ENCODE data around the gene SAMD4A. TPM values are rescaled to one million over a fixed set of nuclear protein-coding genes. Genes with fewer than 3 reads are reported as not detected.
"Not testable (repeated sequence)": the region's sequence is repeated elsewhere in the genome, so short reads cannot be mapped to it uniquely, and the experiment has no call there.

Gene SAMD4A
- total RNA-seq, 2 experiments from 2014 or later, result 2.4 to 2.6 TPM

GRCh38 chr14:54603362-54603761 lies 36.4 kb downstream of the SAMD4A start:
- intact Hi-C loops (cut with micrococcal nuclease), result no loop called here
- H3K9me3 Mint-ChIP-seq, result no peaks in the 10 kb centered on the region
- POLR2A ChIA-PET, result no interaction called here
- H3K4me3 Mint-ChIP-seq, result no peak overlapping the region
- DNase-seq, result no peak
- no peak overlapping the region for H3K27ac Mint-ChIP-seq
- no peaks in the 10 kb centered on the region for H3K27me3 Mint-ChIP-seq
- H3K4me1 Mint-ChIP-seq (ENCODE audit: low read depth), result no peaks in the 10 kb centered on the region
- CTCF ChIA-PET, result no interaction called here
- H3K36me3 Mint-ChIP-seq, result no peaks in the 10 kb centered on the region

GRCh38 chr14:54606178-54606577 lies 39.2 kb downstream of the SAMD4A start:
- intact Hi-C loops (cut with micrococcal nuclease), result no loop called here
- Mint-ChIP-seq H3K4me3 (no peak overlapping the region), H3K27me3 (no peaks in the 10 kb centered on the region), H3K36me3 (no peaks in the 10 kb centered on the region), H3K27ac (no peak overlapping the region), H3K9me3 (no peaks in the 10 kb centered on the region), H3K4me1 (ENCODE audit: low read depth) (no peaks in the 10 kb centered on the region)
- CTCF ChIA-PET, result no interaction called here
- DNase-seq, result no peak
- POLR2A ChIA-PET, result no interaction called here

GRCh38 chr14:54606631-54607133 lies 39.8 kb downstream of the SAMD4A start:
- ChIA-PET CTCF (no interaction called here), POLR2A (no interaction called here)
- intact Hi-C loops (cut with micrococcal nuclease), result no loop called here
- Mint-ChIP-seq H3K9me3 (no peaks in the 10 kb centered on the region), H3K4me1 (ENCODE audit: low read depth) (no peaks in the 10 kb centered on the region), H3K36me3 (no peaks in the 10 kb centered on the region), H3K4me3 (no peak overlapping the region), H3K27ac (no peak overlapping the region), H3K27me3 (no peaks in the 10 kb centered on the region)
- DNase-seq, result no peak

- no peak for DNase-seq
- H3K36me3 Mint-ChIP-seq, result no peaks in the 10 kb centered on the region
- no peaks in the 10 kb centered on the region for H3K4me1 Mint-ChIP-seq (ENCODE audit: low read depth)
- POLR2A ChIA-PET, result no interaction called here
- CTCF ChIA-PET, result no interaction called here
- H3K27ac Mint-ChIP-seq, result no peak overlapping the region
- H3K4me3 Mint-ChIP-seq, result no peak overlapping the region
- intact Hi-C loops (cut with micrococcal nuclease), result no loop called here
- no peaks in the 10 kb centered on the region for H3K9me3 Mint-ChIP-seq
- no peaks in the 10 kb centered on the region for H3K27me3 Mint-ChIP-seq
These were observed 42.6 kb downstream of the SAMD4A start for GRCh38 chr14:54609576-54609975.

- Mint-ChIP-seq H3K4me1 (ENCODE audit: low read depth) (no peaks in the 10 kb centered on the region), H3K27ac (no peak overlapping the region), H3K36me3 (no peaks in the 10 kb centered on the region), H3K27me3 (no peaks in the 10 kb centered on the region), H3K4me3 (no peak overlapping the region), H3K9me3 (no peaks in the 10 kb centered on the region)
- POLR2A ChIA-PET, result no interaction called here
- intact Hi-C loops (cut with micrococcal nuclease), result no loop called here
- CTCF ChIA-PET, result no interaction called here
- DNase-seq, result no peak
These were observed 43.4 kb downstream of the SAMD4A start for GRCh38 chr14:54610051-54610977.

- CTCF ChIA-PET, result no interaction called here
- no peak for DNase-seq
- Mint-ChIP-seq H3K4me3 (no peak overlapping the region), H3K27ac (no peak overlapping the region), H3K4me1 (ENCODE audit: low read depth) (peaks cover 14% of the 10 kb centered on the region), H3K27me3 (no peaks in the 10 kb centered on the region), H3K36me3 (no peaks in the 10 kb centered on the region), H3K9me3 (no peaks in the 10 kb centered on the region)
- POLR2A ChIA-PET, result no interaction called here
- intact Hi-C loops (cut with micrococcal nuclease), result no loop called here
These were observed 47.4 kb downstream of the SAMD4A start for GRCh38 chr14:54614296-54614695.

GRCh38 chr14:54617467-54617866 lies 50.5 kb downstream of the SAMD4A start:
- intact Hi-C loops (cut with micrococcal nuclease), result no loop called here
- Mint-ChIP-seq H3K4me3 (no peak overlapping the region), H3K9me3 (no peaks in the 10 kb centered on the region), H3K4me1 (ENCODE audit: low read depth) (peaks cover 21% of the 10 kb centered on the region), H3K27me3 (no peaks in the 10 kb centered on the region), H3K27ac (no peak overlapping the region), H3K36me3 (peaks cover 2% of the 10 kb centered on the region)
- POLR2A ChIA-PET, result no interaction called here
- no peak for DNase-seq
- CTCF ChIA-PET, result interaction anchor here (0.8 to 1.4 kb wide), 3 partner anchors 9 to 54 kb away, joined by 3 read pairs; no protein-coding TSS in a partner anchor

- no peak overlapping the region for H3K4me3 Mint-ChIP-seq
- CTCF ChIA-PET, result no interaction called here
- peaks cover 33% of the 10 kb centered on the region for H3K4me1 Mint-ChIP-seq (ENCODE audit: low read depth)
- DNase-seq, result no peak
- H3K27ac Mint-ChIP-seq, result no peak overlapping the region
- intact Hi-C loops (cut with micrococcal nuclease), result loop anchor here (1.0 to 10.0 kb wide), 4 partner anchors 25 to 283 kb away; partner anchors contain the start of gene GCH1
- peaks cover 4% of the 10 kb centered on the region for H3K9me3 Mint-ChIP-seq
- no peaks in the 10 kb centered on the region for H3K27me3 Mint-ChIP-seq
- H3K36me3 Mint-ChIP-seq, result peaks cover 3% of the 10 kb centered on the region
- POLR2A ChIA-PET, result interaction anchor here (1.1 kb wide), 1 partner anchor 57 kb away, joined by 3 read pairs; no protein-coding TSS in a partner anchor
These were observed 54.8 kb downstream of the SAMD4A start for GRCh38 chr14:54621686-54622085.

- POLR2A ChIA-PET, result interaction anchor here (1.1 kb wide), 1 partner anchor 58 kb away, joined by 3 read pairs; no protein-coding TSS in a partner anchor
- H3K27ac Mint-ChIP-seq, result no peak overlapping the region
- DNase-seq, result peak; percentile 89
These were observed 55.4 kb downstream of the SAMD4A start for GRCh38 chr14:54622192-54622958.

GRCh38 chr14:54623279-54624004 lies 56.5 kb downstream of the SAMD4A start:
- Mint-ChIP-seq H3K36me3 (peaks cover 3% of the 10 kb centered on the region), H3K27ac (no peak overlapping the region), H3K4me1 (ENCODE audit: low read depth) (peaks cover 39% of the 10 kb centered on the region), H3K27me3 (no peaks in the 10 kb centered on the region), H3K9me3 (peaks cover 4% of the 10 kb centered on the region), H3K4me3 (no peak overlapping the region)
- ChIA-PET CTCF (no interaction called here), POLR2A (no interaction called here)
- no peak for DNase-seq
- intact Hi-C loops (cut with micrococcal nuclease), result loop anchor here (10.0 kb wide), 1 partner anchor 281 kb away; the partner anchor contains the start of gene GCH1

More at GRCh38 chr14:54622192-54622958, 55.4 kb downstream of the SAMD4A start:
- Mint-ChIP-seq H3K36me3 (peaks cover 3% of the 10 kb centered on the region), H3K4me3 (no peak overlapping the region), H3K9me3 (peaks cover 4% of the 10 kb centered on the region), H3K27me3 (no peaks in the 10 kb centered on the region), H3K4me1 (ENCODE audit: low read depth) (peaks cover 37% of the 10 kb centered on the region)
- CTCF ChIA-PET, result no interaction called here
- intact Hi-C loops (cut with micrococcal nuclease), result loop anchor here (1.0 to 10.0 kb wide), 4 partner anchors 24 to 282 kb away; partner anchors contain the start of gene GCH1

- H3K27me3 Mint-ChIP-seq, DNase-seq, H3K4me3 Mint-ChIP-seq, H3K36me3 Mint-ChIP-seq, H3K9me3 Mint-ChIP-seq, CTCF ChIA-PET, POLR2A ChIA-PET, H3K27ac Mint-ChIP-seq: not testable (repeated sequence)
- intact Hi-C loops (cut with micrococcal nuclease), result loop anchor here (10.0 kb wide), 1 partner anchor 281 kb away; the partner anchor contains the start of gene GCH1
- peaks cover 42% of the 10 kb centered on the region for H3K4me1 Mint-ChIP-seq (ENCODE audit: low read depth)
These were observed 57.1 kb downstream of the SAMD4A start for GRCh38 chr14:54624005-54624358.
